Suprapubic skin (tissue), 4 donors: ENCODE data around the gene ADAM8.
"Not testable (repeated sequence)": the region's sequence is repeated elsewhere in the genome, so short reads cannot be mapped to it uniquely, and the experiment has no call there.

ENCODE experiments used
- POLR2A ChIP-seq, 2 donors: fragments of 450-650 bp; IDR thresholded peaks; one replicate each; pipeline ENCODE4 v1.6.1; 2017; ENCODE audit warnings: antibody characterized with exemption in 2 of 2, mild to moderate bottlenecking in 2 of 2, moderate library complexity in 2 of 2
- POLR2AphosphoS5 ChIP-seq, 3 donors: sonication (generic); formaldehyde crosslinking; IDR thresholded peaks; one replicate each; pipeline ENCODE4 v1.6.1; 2017; ENCODE audit warnings: antibody characterized with exemption in 3 of 3
- TF ChIP-seq, protein P1 (sequence below), 2 donors: fragments of 200-600 bp in 1 of 2; fragments of 450-650 bp in 1 of 2; sonication (generic) in 1 of 2; IDR thresholded peaks; one replicate each; pipeline ENCODE4 v1.5.1; 2016 to 2019; ENCODE audit warnings: antibody characterized with exemption in 2 of 2, mild to moderate bottlenecking in 1 of 2, moderate library complexity in 1 of 2

GRCh38 chr10:133234796-133235195 lies 41.9 kb downstream of the ADAM8 start:
- TF ChIP-seq POLR2A, POLR2AphosphoS5 (IDR thresholded peaks at IDR 0.05): not testable (repeated sequence)
- TF ChIP-seq, protein P1, sequence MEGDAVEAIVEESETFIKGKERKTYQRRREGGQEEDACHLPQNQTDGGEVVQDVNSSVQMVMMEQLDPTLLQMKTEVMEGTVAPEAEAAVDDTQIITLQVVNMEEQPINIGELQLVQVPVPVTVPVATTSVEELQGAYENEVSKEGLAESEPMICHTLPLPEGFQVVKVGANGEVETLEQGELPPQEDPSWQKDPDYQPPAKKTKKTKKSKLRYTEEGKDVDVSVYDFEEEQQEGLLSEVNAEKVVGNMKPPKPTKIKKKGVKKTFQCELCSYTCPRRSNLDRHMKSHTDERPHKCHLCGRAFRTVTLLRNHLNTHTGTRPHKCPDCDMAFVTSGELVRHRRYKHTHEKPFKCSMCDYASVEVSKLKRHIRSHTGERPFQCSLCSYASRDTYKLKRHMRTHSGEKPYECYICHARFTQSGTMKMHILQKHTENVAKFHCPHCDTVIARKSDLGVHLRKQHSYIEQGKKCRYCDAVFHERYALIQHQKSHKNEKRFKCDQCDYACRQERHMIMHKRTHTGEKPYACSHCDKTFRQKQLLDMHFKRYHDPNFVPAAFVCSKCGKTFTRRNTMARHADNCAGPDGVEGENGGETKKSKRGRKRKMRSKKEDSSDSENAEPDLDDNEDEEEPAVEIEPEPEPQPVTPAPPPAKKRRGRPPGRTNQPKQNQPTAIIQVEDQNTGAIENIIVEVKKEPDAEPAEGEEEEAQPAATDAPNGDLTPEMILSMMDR (IDR thresholded peaks at IDR 0.05), result not testable (repeated sequence)
